Heart right ventricle (tissue), 16 donors: ENCODE results near the gene ROCK2. TPM values are rescaled to one million over a fixed set of nuclear protein-coding genes. Genes with fewer than 3 reads are reported as not detected.

ENCODE experiments used
- ATAC-seq, 8 donors: fragments of 200-7000 bp; cut with Tn5 transposase; one replicate each; pipeline ENCODE4 v1.9.1; 2020; ENCODE audit warnings: mild to moderate bottlenecking in 8 of 8, moderate library complexity in 8 of 8, moderate number of reproducible peaks in 1 of 8
- DNase-seq, 2 donors: peaks; one replicate each; pipeline ENCODE4 v3.0.0-alpha.2; 2020
- H3K27ac ChIP-seq, 10 donors: fragments of 200-600 bp; sonication (generic) in 2 of 10; one replicate each; pipeline versions ENCODE4 v1.5.0 to v1.8.0; 2020 to 2022; ENCODE audit warnings: mild to moderate bottlenecking in 3 of 10
- H3K27me3 ChIP-seq, 7 donors: fragments of 200-600 bp; one replicate each; pipeline ENCODE4 v1.8.0; 2021 to 2022; ENCODE audit warnings: mild to moderate bottlenecking in 2 of 7
- H3K36me3 ChIP-seq, 9 donors: fragments of 200-600 bp; sonication (generic) in 1 of 9; one replicate each; pipeline versions ENCODE4 v1.5.0 to v1.8.0; 2020 to 2022; ENCODE audit warnings: mild to moderate bottlenecking in 2 of 9
- H3K4me1 ChIP-seq, 9 donors: fragments of 200-600 bp; sonication (generic) in 1 of 9; one replicate each; pipeline versions ENCODE4 v1.5.0 to v1.8.0; 2020 to 2022; ENCODE audit warnings: mild to moderate bottlenecking in 4 of 9
- H3K4me3 ChIP-seq, 10 donors: fragments of 200-600 bp; sonication (generic) in 2 of 10; one replicate each; pipeline versions ENCODE4 v1.5.0 to v1.8.0; 2020 to 2022; ENCODE audit warnings: mild to moderate bottlenecking in 7 of 10, moderate library complexity in 2 of 10
- H3K9me3 ChIP-seq, 11 donors: fragments of 200-600 bp in 10 of 11; sonication (generic) in 2 of 11; one replicate each; pipeline versions ENCODE4 v1.5.0 to v1.8.0; 2013 to 2022; ENCODE audit warnings: mild to moderate bottlenecking in 2 of 11, control low read depth in 1 of 11, moderate library complexity in 1 of 11
- CTCF ChIP-seq, 9 donors: fragments of 200-600 bp; sonication (generic) in 2 of 9; IDR thresholded peaks; one replicate each; pipeline versions ENCODE4 v1.5.0 to v1.8.0; 2021 to 2022; ENCODE audit warnings: antibody characterized with exemption in 9 of 9, mild to moderate bottlenecking in 5 of 9, moderate library complexity in 1 of 9
- WGBS, 2 donors: extraction: QIAGEN DNeasy Blood & Tissue Kit; methylation state at CpG; one replicate each; pipeline ENCODE4 v1.1.7; 2013; ENCODE audit warnings: inconsistent platforms in 1 of 2; 5-methylcytosine and 5-hydroxymethylcytosine counted together
- intact Hi-C, 10 donors: fragments of 100-400 bp; cut with DNase I; formaldehyde crosslinking; loops; one replicate each; pipeline versions ENCODE4 v1.11.1 to v1.14.2; 2022
- polyA plus RNA-seq, 2 donors: library from polyadenylated mRNA; stranded (reverse); fragments of 200-250 nt; gene quantifications; one replicate each; pipeline ENCODE4 v1.2.3, GENCODE V29; 2013
- total RNA-seq, 10 donors: library from RNA; stranded (reverse); fragmentation: NEBNext Ultra II Directional in 3 of 10; extraction: Animal tissue kit (Norgen Biotek cat#: 25700) in 3 of 10; gene quantifications; one replicate each; pipeline versions ENCODE4 v1.2.1 to v1.2.4, GENCODE V29; 2021 to 2023
- donor health status: Arrhythmogenic right ventricular cardiomyopathy.
- donor health status: ischemic (EF 13 %, LVEDD 7.1; RV severe dilation, severe dysfunction).
- donor health status: healthy with polysubstance abuse.
- donor health status: DM: no; HTN: yes; CAD: no.
- donor health status: DM: no; HTN: no; CAD: no.
- donor health status: ischemic (EF 25% LVEDD 6.9; RV normal size, moderate dysfunction).
- donor health status: ischemic (EF 25% LVEDD 5.7; RV mildly dilated, moderate dysfunction).
- donor health status: healthy.
- donor health status: DM: yes; HTN: yes; CAD: no.
- donor health status: Ischemic cardiomyopathy.
- donor health status: ischemic (EF 35%, LVEDD 5.7; RV mildly dilated, moderate dysfunction).
- donor health status: nonischemic (EF 11% LVEDD 7.7; RV severe dilation, severe dysfunction).
- donor health status: DM: yes; HTN: yes; CAD: no.
- donor health status: PGD.
- donor health status: ischemic (EF 29% LVEDD 5.4; RV normal size, mild dysfunction).
- donor health status: nonischemic (EF 23%, LVEDD 6.1; RV moderate dilation, normal function).

ROCK2 gene
- total and polyA plus RNA-seq, 12 donors, result 6.9 to 51.8 (median 36.5) TPM

GRCh38 chr2:11280713-11281112 is 63.7 kb downstream of the ROCK2 start:
- no peak overlapping the region for H3K4me3 ChIP-seq
- H3K36me3 ChIP-seq, result peaks cover 0 to 48% (median 14%) of the 10 kb centered on the region in 9 donors
- TF ChIP-seq CTCF (IDR thresholded peaks at IDR 0.05), result no peak
- peaks cover 0 to 12% (median 0%) of the 10 kb centered on the region in 9 donors for H3K4me1 ChIP-seq
- DNase-seq (no peak), ATAC-seq (no peak)
- H3K9me3 ChIP-seq, result peaks cover 0 to 10% (median 4%) of the 10 kb centered on the region in 11 donors
- peak overlapping the region in 1 of 10 donors; percentile 4 for H3K27ac ChIP-seq
- 92 to 95% methylated on average over 3 of the region's 3 CpGs for WGBS, 2 donors
- intact Hi-C loops, result loop anchor here in 1 of 10 donors (10.0 kb wide), 1 partner anchor 64 kb away; the partner anchor contains the start of gene ROCK2
- no peaks in the 10 kb centered on the region for H3K27me3 ChIP-seq

GRCh38 chr2:11279398-11279797 is 65.0 kb downstream of the ROCK2 start:
- Histone ChIP-seq H3K4me1 (peaks cover 0 to 15% (median 0%) of the 10 kb centered on the region in 9 donors), H3K27me3 (no peaks in the 10 kb centered on the region), H3K4me3 (no peak overlapping the region), H3K36me3 (peaks cover 0 to 38% (median 9%) of the 10 kb centered on the region in 9 donors), H3K27ac (no peak overlapping the region), H3K9me3 (peaks cover 0 to 10% (median 4%) of the 10 kb centered on the region in 11 donors)
- 66 to 74% methylated on average over 4 of the region's 4 CpGs for WGBS, 2 donors
- ATAC-seq, result no peak
- intact Hi-C loops, result no loop called here
- DNase-seq, result no peak
- TF ChIP-seq CTCF (IDR thresholded peaks at IDR 0.05), result no peak

- no peak for DNase-seq
- H3K27me3 ChIP-seq, result no peaks in the 10 kb centered on the region
- H3K36me3 ChIP-seq, result peaks cover 0 to 28% (median 0%) of the 10 kb centered on the region in 9 donors
- intact Hi-C loops, result no loop called here
- ATAC-seq, result no peak
- peaks cover 0 to 16% (median 0%) of the 10 kb centered on the region in 9 donors for H3K4me1 ChIP-seq
- H3K9me3 ChIP-seq, result peaks cover 0 to 2% (median 0%) of the 10 kb centered on the region in 11 donors
- no peak for TF ChIP-seq CTCF (IDR thresholded peaks at IDR 0.05)
- no peak overlapping the region for H3K27ac ChIP-seq
- no peak overlapping the region for H3K4me3 ChIP-seq
These were observed 66.2 kb downstream of the ROCK2 start for GRCh38 chr2:11278219-11278618.

GRCh38 chr2:11275910-11276309 is 68.5 kb downstream of the ROCK2 start:
- Histone ChIP-seq H3K27me3 (no peaks in the 10 kb centered on the region), H3K4me1 (peaks cover 0 to 13% (median 0%) of the 10 kb centered on the region in 9 donors), H3K27ac (no peak overlapping the region), H3K9me3 (no peaks in the 10 kb centered on the region), H3K4me3 (no peak overlapping the region), H3K36me3 (peaks cover 0 to 26% (median 0%) of the 10 kb centered on the region in 9 donors)
- 96% methylated on average over 6 of the region's 6 CpGs for WGBS, 2 donors
- intact Hi-C loops, result no loop called here
- ATAC-seq (no peak), DNase-seq (no peak)
- no peak for TF ChIP-seq CTCF (IDR thresholded peaks at IDR 0.05)
